ENCODE data around the gene NFIA.

GRCh38 chr1:61190618-61191432 is 108.5 kb downstream of the NFIA start:
- no peak for TF ChIP-seq POLR2A (IDR thresholded peaks at IDR 0.05; ENCODE audit: low read depth, low read length)
- TF ChIP-seq TAF1 (IDR thresholded peaks at IDR 0.05; ENCODE audit: borderline replicate concordance, low read depth, low read length), result no peak
- TF ChIP-seq POLR2AphosphoS5 (IDR thresholded peaks at IDR 0.05; ENCODE audit: low read depth, low read length), result no peak

All from GM12892 (cell line).